Measurements from ENCODE around the gene PDIA3.
"Not testable (repeated sequence)": the region's sequence is repeated elsewhere in the genome, so short reads cannot be mapped to it uniquely, and the experiment has no call there.

PDIA3 gene

DNA sequence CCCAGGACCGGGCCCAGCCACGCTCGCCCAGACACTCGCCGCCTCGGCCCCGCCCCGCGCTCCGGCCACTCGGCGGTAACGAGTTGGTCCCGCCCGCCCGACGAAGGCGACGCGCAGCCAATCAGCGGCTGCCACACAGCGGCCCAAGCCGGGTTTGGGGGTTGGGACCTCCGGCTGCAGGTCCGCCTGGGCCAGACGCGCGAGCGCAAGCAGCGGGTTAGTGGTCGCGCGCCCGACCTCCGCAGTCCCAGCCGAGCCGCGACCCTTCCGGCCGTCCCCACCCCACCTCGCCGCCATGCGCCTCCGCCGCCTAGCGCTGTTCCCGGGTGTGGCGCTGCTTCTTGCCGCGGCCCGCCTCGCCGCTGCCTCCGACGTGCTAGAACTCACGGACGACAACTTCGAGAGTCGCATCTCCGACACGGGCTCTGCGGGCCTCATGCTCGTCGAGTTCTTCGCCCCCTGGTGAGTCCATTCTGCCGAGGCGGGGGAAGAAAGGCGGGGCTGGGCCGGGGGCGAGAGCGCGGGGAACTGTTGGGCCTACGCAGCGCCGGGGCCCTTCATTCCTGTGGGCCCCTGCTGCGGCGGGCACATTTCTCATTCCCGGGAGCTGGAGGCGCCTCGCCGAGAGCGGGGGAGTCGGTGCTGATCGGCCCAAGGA is at the start of gene PDIA3:
PDIA3 (plus strand) TSS at position 194 of the 658 bp plus-strand sequence; CDS start at position 296, 102 bp downstream.
- DNase-seq, result peak; percentile 54

- DNase-seq, result no peak
Observed at GRCh38 chr15:43702174-43702573, 44.1 kb upstream of the PDIA3 start.

DNA sequence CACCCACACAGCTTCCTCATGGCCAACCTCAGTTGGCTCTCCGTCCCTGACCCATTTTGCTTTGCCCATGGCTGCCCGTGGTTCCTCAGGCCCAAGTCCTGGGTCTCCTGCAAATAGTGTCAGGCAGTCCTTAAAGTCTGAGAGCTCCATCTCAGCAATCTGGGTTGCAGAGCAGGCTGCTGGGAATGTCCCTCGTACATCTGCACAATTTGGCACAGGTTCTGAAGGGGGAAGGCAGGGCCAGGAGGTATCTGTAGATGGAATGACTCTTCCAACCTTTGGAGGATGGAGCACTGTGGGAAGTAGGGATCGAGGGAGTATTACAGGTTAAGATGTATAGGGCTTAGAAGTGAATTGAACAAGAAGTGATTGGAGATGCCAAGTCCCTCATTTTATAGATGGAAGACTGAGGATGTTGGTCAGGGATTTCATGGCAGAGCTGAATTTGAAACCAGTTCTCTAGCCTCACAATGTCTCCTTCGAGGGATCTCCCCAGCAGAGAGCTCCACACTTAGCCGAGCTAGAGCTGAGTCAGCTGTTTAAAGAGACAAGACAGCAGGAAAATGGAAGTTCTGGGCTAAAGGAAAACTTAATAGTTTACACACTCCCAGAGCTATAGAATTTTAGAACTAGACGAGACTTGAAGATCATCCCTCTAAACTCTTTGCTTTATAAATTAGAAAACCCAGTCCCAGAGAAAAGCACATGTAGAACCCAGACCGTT is 43.4 kb upstream of the PDIA3 start:
- DNase-seq, result no peak

DNA sequence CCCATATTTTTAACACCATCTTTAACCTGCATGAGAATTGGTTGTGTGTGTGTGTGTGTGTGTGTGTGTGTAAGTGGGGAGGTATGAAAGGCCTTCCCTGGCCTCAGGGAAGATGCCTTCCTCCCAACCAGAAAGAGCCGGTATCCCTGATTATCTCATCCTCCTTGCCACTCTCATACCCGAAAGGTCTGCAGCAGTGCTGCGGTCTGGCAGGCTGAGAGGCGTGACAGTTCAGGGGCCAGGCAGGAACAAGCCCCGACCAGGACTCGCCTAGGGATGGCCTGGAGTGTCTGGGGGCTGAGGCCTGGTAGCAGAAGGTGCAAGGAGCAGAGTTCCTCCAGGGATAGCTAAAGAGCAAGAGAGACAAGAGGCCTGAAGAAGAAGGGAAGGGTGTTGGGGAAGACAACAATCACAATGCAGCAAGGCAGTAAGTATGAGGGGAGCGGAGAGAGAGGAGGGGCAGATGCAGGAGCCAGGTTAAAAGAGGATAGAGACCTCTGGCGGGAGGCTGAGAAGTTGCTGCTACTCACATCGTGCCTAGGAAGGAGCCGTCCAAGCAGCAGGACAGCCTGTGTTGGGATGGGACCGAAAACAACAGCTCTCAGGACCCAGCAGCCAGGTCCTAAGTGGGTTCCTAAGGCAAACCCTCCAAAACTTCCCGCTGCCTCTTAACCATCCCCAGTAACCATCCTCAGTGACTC is 35.7 kb upstream of the PDIA3 start:
- not testable (repeated sequence) for DNase-seq

- DNase-seq, result no peak
Observed at GRCh38 chr15:43723151-43723550, 23.1 kb upstream of the PDIA3 start.

DNA sequence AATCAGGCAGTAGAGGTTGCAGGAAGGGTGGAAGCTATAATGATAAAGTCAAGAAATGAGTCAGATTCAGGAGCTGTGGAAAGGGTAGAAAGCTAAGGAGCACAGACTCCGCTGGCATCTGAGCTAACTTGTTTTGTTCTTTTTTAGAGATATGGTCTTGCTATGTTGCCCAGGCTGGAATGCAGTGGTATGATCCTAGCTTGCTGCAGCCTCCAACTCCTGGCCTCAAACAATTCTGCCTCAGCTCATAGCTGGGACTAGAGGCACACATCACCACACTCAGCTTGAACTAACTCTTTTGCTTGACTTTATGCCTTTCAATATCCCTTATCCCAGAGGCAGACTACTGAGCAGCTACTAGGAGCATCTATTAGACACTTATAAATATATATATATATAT is 19.9 kb upstream of the PDIA3 start:
- not testable (repeated sequence) for DNase-seq

- not testable (repeated sequence) for DNase-seq
Observed at GRCh38 chr15:43728053-43728725, 18.0 kb upstream of the PDIA3 start.

GRCh38 chr15:43735416-43735815 is 10.8 kb upstream of the PDIA3 start:
- no peak for DNase-seq

DNA sequence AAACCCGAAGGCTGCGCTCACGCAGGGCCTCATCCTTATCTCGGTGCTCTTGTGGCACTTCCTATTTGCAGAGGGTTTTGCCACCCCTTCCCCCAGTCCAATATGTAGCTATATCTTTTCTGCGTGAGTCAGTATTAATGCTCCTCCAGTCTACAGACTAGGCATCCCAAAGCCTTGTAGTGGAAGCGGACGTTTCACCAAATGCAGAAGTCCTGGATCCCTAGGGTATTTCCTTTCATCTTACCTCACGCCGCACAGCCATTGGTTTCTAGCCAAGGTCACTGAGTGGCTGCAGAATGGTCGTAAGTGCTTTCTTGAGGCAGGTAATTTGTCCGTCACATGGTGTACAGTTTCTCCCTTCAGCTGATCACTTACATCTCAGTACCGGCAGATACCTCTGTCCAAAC is 668 bp downstream of the PDIA3 start:
- DNase-seq, result not testable (repeated sequence)

DNA sequence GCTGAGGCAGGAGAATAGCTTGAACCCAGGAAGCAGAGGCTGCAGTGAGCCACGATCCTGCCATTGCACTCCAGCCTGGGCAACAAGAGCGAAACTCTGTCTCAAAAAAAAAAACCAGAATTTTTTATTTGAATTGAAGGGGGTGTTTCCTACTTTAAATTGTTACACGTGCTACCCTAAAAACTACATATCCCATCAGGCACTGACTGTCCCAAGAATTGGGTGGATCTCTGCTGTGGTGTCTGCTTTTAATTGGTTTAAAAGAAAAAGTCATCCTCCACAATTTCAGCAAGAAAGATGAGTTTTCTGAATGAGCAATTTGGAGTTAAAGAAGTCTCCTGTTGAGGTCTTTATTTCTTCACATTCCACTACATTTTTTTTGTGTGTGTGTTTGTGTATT is 2.1 kb downstream of the PDIA3 start:
- no peak for DNase-seq

DNA sequence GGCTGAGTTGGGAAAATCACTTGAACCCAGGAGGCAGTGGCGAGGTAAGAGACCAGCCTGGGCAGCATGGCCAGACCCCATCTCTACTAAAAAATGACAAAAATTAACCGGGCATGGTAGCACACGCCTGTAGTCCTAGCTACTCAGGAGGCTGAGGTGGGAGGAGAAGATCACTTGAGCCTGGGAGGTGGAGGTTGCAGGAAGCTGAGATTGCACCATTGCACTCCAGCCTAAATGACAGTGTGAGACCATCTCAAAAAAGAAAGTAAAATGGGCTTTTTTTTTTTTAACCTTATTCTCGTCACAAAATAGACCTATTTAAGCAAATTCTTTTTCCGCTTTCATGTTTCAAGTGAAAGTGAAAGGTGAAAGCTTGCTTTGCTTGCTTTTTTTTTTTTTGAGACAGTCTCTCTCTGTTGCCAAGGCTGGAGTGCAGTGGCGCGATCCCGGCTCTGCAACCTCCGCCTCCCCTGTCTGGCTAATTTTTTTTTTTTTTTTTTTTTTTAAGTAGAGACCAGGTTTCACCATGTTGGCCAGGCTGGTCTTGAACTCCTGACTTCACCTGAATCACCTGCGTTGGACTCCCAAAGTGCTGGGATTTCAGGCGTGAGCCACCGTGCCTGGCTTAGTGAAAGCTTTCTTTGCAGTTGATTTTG is 3.6 kb downstream of the PDIA3 start:
- DNase-seq, result no peak

GRCh38 chr15:43751885-43752284 is 5.6 kb downstream of the PDIA3 start:
- DNase-seq, result no peak

- DNase-seq, result no peak
Observed at GRCh38 chr15:43762824-43763223, 16.6 kb downstream of the PDIA3 start.

DNA sequence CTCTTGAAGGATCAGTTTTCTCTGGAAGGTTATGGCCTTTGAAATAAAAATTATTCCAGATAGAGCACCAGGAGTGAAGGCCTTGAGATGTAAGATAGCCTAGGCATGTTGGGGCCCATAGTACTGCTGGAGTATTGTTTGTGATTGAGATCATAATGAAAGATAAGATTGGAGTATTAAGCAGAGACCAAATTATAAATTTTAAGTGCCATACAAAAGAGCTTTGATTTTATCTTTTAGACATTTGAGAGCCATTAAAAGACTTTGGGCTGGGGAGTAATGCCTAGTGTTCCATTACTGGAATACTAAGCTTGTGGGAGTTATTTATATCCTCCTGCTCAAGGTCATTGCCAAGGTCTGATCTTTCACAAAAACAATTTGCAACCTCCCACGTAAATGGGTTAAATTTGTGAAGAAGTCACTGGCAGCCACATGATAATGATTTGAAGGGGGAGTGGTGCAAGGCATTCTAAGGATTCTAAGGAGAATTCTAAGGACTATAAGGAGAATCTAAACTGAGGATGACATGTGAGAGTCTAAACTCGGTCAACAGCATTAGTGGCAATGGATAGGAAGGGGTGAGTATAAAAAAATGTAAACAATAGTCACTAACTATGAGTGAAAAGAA is 17.7 kb downstream of the PDIA3 start:
- no peak for DNase-seq

DNA sequence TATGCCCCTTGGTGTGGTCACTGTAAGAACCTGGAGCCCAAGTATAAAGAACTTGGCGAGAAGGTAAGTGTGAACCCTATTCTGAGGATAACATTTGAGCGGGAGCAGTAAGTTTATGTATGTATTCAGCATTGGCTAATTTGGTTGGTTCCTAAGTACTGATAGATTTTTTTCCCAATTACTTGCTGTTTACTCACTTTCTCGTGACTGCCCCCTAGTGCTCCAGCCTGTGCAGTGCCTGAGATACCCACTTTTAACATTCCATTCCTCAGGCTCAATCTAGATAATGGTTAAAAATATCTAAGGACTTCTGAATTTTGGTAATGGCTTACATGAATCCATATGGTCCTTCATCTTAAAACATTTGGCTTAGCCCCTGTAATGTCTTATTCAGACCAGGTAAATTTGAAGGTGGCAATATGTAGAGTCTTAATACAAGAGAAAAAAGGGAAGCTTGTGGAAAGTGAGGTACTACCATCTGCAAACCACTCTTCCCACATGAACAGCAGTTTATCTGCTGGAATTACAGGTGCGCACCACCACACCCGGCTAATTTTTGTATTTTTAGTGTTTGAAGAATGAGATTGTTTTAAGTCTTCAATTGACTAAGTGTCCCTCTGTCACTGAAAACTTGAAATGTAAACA is 23.5 kb downstream of the PDIA3 start:
- DNase-seq, result peak; percentile 17

GRCh38 chr15:43771816-43772215 is 25.6 kb downstream of the PDIA3 start:
- no peak for DNase-seq

GRCh38 chr15:43772624-43773023 is 26.4 kb downstream of the PDIA3 start:
- no peak for DNase-seq

DNA sequence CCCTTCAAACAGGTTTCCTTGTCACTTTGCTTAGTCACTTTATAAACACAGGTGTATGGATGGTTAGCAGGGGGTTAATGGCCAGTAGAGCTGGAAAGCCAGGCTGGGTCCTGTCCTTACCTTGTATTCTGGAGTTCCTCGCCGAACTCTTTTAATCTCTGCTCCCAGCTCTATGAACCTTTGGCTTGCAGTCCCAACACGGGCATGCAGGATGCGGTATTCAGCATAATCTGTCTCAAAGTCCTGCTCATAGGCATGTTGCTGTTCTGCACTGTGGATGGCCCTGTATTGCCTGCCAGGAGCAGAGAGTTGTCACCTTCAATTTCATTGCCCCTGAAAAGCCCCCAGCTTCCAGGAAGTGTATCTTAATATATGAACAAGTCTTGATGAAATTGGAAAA is 27.8 kb downstream of the PDIA3 start:
- DNase-seq, result no peak

- DNase-seq, result no peak
Observed at GRCh38 chr15:43775411-43775965, 29.2 kb downstream of the PDIA3 start.

DNA sequence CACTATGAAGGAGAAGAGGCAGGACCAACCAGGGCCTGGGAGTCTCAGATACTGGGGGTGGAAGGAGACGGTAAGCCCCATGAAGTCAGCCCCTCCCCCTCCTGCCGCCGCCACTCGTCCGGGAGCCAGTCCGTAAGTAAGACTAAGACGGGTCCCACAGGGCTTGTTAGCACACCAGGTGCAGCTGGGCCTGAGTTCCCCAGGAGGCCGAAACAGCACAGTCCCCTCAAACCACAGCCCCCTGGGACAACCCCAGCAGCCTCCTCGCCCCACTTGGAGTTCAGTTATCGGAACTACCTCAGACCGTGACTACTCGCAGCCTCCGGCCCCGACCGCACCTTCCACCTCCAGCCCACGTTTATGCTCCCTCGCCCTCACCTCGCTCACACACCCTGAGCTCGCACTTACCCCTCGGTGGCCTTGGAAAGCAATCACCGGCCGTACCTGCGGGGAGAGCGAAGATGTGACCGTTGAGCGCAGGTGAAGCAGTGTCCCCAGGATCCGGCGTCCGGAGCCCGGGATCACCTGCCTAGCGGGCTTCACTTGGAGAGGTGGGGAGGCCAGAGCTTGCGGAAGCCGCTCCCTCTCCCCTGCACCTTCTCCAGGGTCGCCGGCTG is 30.0 kb downstream of the PDIA3 start:
- DNase-seq, result no peak

DNA sequence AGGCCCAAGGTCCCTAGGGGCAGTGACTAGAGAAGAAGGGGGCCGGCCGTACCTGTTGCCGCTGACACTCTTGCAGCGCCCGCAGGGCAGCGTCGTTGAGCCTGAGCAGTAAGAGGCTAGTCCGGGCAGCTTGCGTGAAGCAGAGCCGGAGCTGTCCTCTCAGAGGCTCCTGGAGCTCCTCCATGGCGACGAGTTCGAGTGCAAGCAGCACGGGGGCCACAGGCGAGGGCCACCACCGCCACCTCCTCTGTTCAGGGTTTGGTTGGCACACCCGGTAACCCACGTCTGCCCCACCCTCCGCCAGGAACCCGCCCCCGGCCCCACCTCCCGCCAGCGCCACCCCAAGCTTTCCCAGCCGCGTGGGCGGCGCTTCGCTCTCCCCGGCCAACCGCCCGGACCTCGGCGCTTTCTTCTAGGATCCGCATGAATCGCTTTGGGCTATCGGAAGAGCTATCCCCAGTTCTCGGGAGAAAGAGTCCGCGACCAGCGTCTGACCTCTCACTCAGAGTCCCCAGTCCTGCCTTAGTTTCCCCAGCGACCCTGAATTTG is 30.6 kb downstream of the PDIA3 start, which contains the start of gene ELL3:
ELL3 (minus strand) TSS at position 249 of the 549 bp plus-strand sequence; CDS start at position 184, 65 bp downstream.
- peak; percentile 63 for DNase-seq
